ENCODE data around the gene HOXD4.

HOXD4 gene

DNA sequence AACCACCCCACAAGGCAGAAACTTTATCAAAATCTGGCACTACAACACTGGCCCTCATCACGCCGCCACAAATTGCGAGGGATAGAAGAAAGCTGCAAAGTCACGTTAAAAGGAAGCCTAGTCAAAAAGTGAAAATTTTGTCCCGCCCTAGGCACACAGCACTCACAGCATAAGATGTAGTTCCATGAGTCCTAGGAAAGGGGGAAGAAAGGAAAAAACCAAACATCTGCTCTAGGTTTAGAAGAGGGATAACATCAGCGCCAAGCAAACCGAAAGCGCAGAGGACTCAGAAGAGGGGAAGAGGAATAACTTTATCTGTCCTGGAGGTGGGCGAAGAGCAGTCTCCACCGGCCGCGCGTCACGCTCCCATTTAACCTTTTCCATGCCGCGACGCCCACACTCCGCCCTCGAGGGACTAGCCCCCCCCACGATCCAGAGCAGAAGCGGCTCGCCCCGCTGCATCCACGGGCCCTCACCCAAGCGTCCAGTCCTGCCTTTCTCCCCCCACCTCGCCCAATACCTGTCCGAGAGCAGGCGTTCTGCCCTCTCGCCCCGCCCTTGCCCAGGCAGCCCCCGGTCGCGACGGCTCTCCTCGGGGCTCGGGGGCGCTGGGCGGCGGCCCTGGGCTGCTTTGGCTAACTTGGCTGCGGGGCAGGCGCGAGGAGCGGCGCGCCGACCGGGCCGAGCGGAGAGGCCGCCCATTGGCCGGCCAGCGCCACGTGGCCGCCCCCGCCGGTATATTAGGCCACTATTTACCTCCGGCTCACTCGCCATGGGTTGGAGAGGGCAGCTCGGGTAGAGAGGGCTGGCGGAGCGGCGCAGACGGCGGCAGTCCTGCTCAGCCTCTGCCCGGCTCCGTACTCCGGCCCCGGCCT, 36.8 kb downstream of the HOXD4 start, which contains the start of gene HOXD1:
HOXD1 (plus strand) TSS at position 770 of the 875 bp plus-strand sequence. CDS start 134 bp downstream, outside the sequence.
- DNase-seq (ENCODE audit: low spot score): peak; percentile 61

DNA sequence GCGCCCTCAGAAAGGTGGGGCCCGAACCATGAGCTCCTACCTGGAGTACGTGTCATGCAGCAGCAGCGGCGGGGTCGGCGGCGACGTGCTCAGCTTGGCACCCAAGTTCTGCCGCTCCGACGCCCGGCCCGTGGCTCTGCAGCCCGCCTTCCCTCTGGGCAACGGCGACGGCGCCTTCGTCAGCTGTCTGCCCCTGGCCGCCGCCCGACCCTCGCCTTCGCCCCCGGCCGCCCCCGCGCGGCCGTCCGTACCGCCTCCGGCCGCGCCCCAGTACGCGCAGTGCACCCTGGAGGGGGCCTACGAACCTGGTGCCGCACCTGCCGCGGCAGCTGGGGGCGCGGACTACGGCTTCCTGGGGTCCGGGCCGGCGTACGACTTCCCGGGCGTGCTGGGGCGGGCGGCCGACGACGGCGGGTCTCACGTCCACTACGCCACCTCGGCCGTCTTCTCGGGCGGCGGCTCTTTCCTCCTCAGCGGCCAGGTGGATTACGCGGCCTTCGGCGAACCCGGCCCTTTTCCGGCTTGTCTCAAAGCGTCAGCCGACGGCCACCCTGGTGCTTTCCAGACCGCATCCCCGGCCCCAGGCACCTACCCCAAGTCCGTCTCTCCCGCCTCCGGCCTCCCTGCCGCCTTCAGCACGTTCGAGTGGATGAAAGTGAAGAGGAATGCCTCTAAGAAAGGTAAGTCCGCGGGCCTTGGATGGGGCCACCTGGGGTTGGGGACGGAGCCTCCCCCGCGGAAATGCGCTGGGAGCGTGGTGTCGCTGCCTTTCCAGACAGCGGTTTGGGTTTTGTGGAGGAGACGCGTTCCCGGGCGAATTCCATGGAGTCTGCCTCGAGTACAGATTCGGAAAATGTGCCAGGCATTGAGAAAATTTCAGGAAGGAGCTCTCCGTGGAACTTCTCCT, 37.7 kb downstream of the HOXD4 start:
- DNase-seq (ENCODE audit: low spot score): peak; percentile 58

DNA sequence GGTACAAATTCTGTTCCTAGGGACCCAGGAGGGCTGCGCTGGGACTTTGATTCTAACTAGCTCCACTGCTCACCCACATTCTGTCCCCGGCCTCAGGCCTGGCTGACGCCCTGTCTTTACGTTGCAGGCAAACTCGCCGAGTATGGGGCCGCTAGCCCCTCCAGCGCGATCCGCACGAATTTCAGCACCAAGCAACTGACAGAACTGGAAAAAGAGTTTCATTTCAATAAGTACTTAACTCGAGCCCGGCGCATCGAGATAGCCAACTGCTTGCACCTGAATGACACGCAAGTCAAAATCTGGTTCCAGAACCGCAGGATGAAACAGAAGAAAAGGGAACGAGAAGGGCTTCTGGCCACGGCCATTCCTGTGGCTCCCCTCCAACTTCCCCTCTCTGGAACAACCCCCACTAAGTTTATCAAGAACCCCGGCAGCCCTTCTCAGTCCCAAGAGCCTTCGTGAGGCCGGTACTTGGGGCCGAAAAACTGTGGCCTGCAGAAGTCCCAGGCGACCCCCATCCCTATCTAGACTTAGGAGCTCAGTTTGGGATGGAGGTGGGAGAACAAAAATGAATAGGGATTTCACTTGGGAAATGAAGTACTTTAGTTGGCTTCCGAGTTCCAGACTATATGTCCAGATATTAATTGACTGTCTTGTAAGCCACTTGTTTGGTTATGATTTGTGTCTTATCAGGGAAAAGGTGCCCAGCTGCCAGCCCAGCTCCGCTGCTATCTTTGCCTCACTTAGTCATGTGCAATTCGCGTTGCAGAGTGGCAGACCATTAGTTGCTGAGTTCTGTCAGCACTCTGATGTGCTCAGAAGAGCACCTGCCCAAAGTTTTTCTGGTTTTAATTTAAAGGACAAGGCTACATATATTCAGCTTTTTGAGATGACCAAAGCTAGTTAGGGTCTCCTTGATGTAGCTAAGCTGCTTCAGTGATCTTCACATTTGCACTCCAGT, 38.6 kb downstream of the HOXD4 start:
- DNase-seq (ENCODE audit: low spot score): peak; percentile 54

DNA sequence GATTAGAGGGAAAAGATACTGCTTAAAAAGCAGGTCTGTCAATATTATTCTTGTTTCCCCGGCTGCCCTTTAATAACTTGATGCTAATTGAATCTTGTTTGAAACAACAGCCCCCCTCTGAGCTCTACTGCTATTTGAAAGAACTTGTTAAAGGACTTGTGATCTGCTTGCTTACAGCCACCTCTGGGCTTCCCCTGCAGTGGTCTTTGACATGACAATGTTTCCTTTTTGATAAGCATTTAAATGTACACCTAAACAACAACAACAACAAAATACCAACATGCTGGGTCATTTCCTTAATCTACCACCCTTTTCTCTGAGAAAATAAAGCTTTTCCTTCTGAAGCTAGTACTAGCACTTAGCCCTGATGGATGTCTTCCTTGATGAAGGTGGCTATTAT, 41.0 kb downstream of the HOXD4 start:
- no peak for DNase-seq (ENCODE audit: low spot score)

DNA sequence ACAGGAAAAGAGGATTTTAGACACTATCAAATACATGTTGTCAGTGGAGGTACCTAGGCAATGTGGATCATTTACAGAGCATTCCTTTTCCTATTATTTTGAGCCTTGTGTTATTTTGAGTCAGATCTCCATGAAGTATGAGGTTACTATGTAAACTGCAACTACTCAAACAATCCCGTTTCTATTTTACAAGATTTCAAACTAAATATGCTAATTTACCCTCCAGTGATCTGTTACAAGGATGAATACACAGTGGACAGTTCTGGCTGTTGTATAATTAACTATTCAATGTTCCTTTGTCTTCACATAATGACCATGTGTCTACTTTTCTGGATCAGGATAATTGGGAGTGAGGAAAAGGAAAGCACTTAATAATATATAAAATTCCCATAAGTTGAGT, 41.7 kb downstream of the HOXD4 start:
- no peak for DNase-seq (ENCODE audit: low spot score)

DNA sequence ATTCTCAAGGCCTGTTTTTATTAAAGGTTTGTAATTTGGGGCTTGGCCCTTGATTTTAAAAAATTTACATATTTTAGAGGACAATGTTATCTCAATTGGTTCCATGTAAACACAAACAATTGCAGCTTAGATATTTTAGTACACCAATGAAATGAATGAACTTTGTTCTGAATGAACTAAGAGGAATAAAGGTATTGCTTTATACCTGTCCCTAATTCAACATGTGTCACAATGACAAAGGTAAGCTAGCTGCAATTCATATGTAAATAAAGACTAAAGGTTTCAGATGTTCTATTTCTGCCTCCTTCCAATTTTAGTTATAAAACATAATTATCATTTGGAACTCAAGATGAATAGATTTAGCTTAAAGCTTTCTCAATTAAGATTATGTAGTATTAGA, 48.6 kb downstream of the HOXD4 start:
- DNase-seq (ENCODE audit: low spot score): no peak

DNA sequence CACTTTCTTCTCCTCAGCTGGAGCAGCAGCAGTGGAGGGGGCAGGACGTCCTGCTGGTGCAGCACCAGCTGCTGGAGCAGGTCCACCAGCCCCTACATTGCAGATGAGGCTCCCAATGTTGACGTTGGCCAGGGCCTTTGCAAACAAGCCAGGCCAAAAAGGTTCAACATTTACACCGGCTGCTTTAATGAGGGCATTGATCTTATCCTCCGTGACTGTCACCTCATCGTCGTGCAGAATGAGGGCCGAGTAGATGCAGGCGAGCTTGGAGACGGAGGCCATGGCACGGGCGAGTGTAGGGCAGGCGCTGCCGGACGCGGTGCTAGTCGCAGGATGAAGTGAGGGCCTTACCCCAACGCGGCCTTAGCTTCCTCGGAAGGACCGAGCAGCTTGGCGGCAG, 49.6 kb downstream of the HOXD4 start:
- DNase-seq (ENCODE audit: low spot score): no peak

DNA sequence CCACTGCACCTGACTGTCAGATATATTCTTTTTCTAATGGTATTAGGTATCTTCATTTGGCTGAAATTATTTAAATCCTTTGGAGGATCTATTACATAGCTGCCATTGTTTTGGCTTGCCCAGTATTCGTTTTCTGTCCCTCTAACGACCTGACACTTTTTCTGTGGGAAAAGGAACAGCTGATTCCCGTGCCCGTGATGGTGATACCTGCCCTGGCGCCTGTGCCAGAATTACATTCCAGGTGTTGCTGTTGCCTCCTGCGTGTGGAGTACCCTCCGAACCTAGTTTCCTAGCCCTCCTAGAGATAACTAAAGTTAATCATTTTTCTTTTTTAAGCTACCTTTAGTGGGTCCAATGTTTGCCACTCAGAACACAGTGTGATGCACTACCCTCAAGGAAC, 51.1 kb downstream of the HOXD4 start:
- DNase-seq (ENCODE audit: low spot score): no peak
